IPS-15b (cell line): ENCODE data around the gene SCO2.
A peak's percentile ranks its signal among the peaks of the same experiment; 100 is the strongest.
"Not testable (repeated sequence)": the region's sequence is repeated elsewhere in the genome, so short reads cannot be mapped to it uniquely, and the experiment has no call there.

Source experiments
- H3K27me3 ChIP-seq: one replicate; pipeline ENCODE4 v1.6.1; 2013; ENCODE audit warnings: low read length; ENCODE audit not compliant: control insufficient read depth, insufficient read depth
- H3K36me3 ChIP-seq: one replicate; pipeline ENCODE4 v1.6.1; 2013; ENCODE audit warnings: low read length; ENCODE audit not compliant: control insufficient read depth, insufficient read depth
- H3K4me1 ChIP-seq: one replicate; pipeline ENCODE4 v1.6.1; 2013; ENCODE audit warnings: mild to moderate bottlenecking, low read length; ENCODE audit not compliant: control insufficient read depth, insufficient read depth
- H3K4me3 ChIP-seq: one replicate; pipeline ENCODE4 v1.5.1; 2013; ENCODE audit warnings: low read depth, low read length
- H3K9ac ChIP-seq: one replicate; pipeline ENCODE4 v1.6.1; 2013; ENCODE audit warnings: low read depth, mild to moderate bottlenecking, low read length
- H3K9me3 ChIP-seq: one replicate; pipeline ENCODE4 v1.6.1; 2013; ENCODE audit warnings: mild to moderate bottlenecking, low read length; ENCODE audit not compliant: control insufficient read depth, insufficient read depth

Gene SCO2

GRCh38 chr22:50535113-50535512 lies 9.7 kb upstream of the SCO2 start:
- peaks cover 32% of the 10 kb centered on the region for H3K27me3 ChIP-seq
- H3K4me3 ChIP-seq = no peak overlapping the region
- no peak overlapping the region for H3K9ac ChIP-seq
- no peaks in the 10 kb centered on the region for H3K4me1 ChIP-seq
- H3K36me3 ChIP-seq = no peaks in the 10 kb centered on the region
- H3K9me3 ChIP-seq = no peaks in the 10 kb centered on the region

- H3K27me3 ChIP-seq = peaks cover 42% of the 10 kb centered on the region
- not testable (repeated sequence) for H3K4me1 ChIP-seq, H3K4me3 ChIP-seq, H3K9ac ChIP-seq, H3K36me3 ChIP-seq, H3K9me3 ChIP-seq
These were observed 8.7 kb upstream of the SCO2 start for GRCh38 chr22:50533856-50534711.

GRCh38 chr22:50532824-50533796 lies 7.7 kb upstream of the SCO2 start:
- H3K4me1 ChIP-seq = no peaks in the 10 kb centered on the region
- peaks cover 52% of the 10 kb centered on the region for H3K27me3 ChIP-seq
- H3K36me3 ChIP-seq = no peaks in the 10 kb centered on the region
- H3K4me3 ChIP-seq = no peak overlapping the region
- H3K9me3 ChIP-seq = no peaks in the 10 kb centered on the region
- H3K9ac ChIP-seq = no peak overlapping the region

- Histone ChIP-seq H3K9me3 (no peaks in the 10 kb centered on the region), H3K9ac (no peak overlapping the region), H3K4me1 (no peaks in the 10 kb centered on the region), H3K27me3 (peaks cover 62% of the 10 kb centered on the region), H3K4me3 (peak overlapping the region; percentile 59), H3K36me3 (no peaks in the 10 kb centered on the region)
These were observed 6.7 kb upstream of the SCO2 start for GRCh38 chr22:50531962-50532674.

GRCh38 chr22:50531546-50531961 lies 6.2 kb upstream of the SCO2 start:
- Histone ChIP-seq H3K9ac (no peak overlapping the region), H3K9me3 (no peaks in the 10 kb centered on the region), H3K36me3 (no peaks in the 10 kb centered on the region), H3K4me3 (peak overlapping the region; percentile 59), H3K27me3 (peaks cover 64% of the 10 kb centered on the region), H3K4me1 (no peaks in the 10 kb centered on the region)

GRCh38 chr22:50530877-50531545 lies 5.6 kb upstream of the SCO2 start:
- Histone ChIP-seq H3K9ac (no peak overlapping the region), H3K4me1 (no peaks in the 10 kb centered on the region), H3K9me3 (no peaks in the 10 kb centered on the region), H3K27me3 (peaks cover 64% of the 10 kb centered on the region), H3K36me3 (no peaks in the 10 kb centered on the region), H3K4me3 (peak overlapping the region; percentile 59)

GRCh38 chr22:50530580-50530876 lies 5.1 kb upstream of the SCO2 start:
- Histone ChIP-seq H3K27me3 (peaks cover 64% of the 10 kb centered on the region), H3K36me3 (no peaks in the 10 kb centered on the region), H3K4me3 (peak overlapping the region; percentile 59), H3K9me3 (no peaks in the 10 kb centered on the region), H3K9ac (no peak overlapping the region), H3K4me1 (no peaks in the 10 kb centered on the region)

GRCh38 chr22:50529897-50530579 lies 4.6 kb upstream of the SCO2 start, which contains the start of gene TYMP:
TSS of gene TYMP (minus strand) at chr22:50530012. CDS start at chr22:50529709, 303 bp downstream.
- Histone ChIP-seq H3K9ac (no peak within 1 kb of the TSS), H3K36me3 (no peaks in the 10 kb centered on the region), H3K4me3 (peak within 1 kb of the TSS; percentile 59), H3K9me3 (no peaks in the 10 kb centered on the region), H3K4me1 (no peaks in the 10 kb centered on the region), H3K27me3 (peaks cover 64% of the 10 kb centered on the region)

- Histone ChIP-seq H3K36me3 (no peaks in the 10 kb centered on the region), H3K9ac (no peak overlapping the region), H3K9me3 (no peaks in the 10 kb centered on the region), H3K4me3 (peak overlapping the region; percentile 59), H3K27me3 (peaks cover 64% of the 10 kb centered on the region), H3K4me1 (no peaks in the 10 kb centered on the region)
These were observed 4.1 kb upstream of the SCO2 start for GRCh38 chr22:50529416-50529896.

- no peak overlapping the region for H3K9ac ChIP-seq
- no peaks in the 10 kb centered on the region for H3K9me3 ChIP-seq
- H3K27me3 ChIP-seq = peaks cover 61% of the 10 kb centered on the region
- H3K36me3 ChIP-seq = peaks cover under 1% of the 10 kb centered on the region
- no peak overlapping the region for H3K4me3 ChIP-seq
- no peaks in the 10 kb centered on the region for H3K4me1 ChIP-seq
These were observed 3.5 kb upstream of the SCO2 start for GRCh38 chr22:50528682-50529415.
